ENCODE results near the gene TCF4.

Gene TCF4

GRCh38 chr18:55419947-55420664 is 167.9 kb downstream of the TCF4 start:
- CTCF ChIA-PET, result interaction anchor here (0.6 to 0.7 kb wide), 4 partner anchors 10 to 126 kb away, joined by 3 to 5 read pairs (median 3); no protein-coding TSS in a partner anchor
- Histone ChIP-seq H3K4me3 (ENCODE audit: low read depth, low read length) (no peak overlapping the region), H3K4me1 (ENCODE audit: control insufficient read depth, insufficient read depth, low read length) (peaks cover 18% of the 10 kb centered on the region; the same call in 1 of the 2 replicates), H3K36me3 (ENCODE audit: control insufficient read depth in 2 of 2, insufficient read depth in 1 of 2, low read length in 2 of 2) (no peaks in the 10 kb centered on the region), H3K9me3 (ENCODE audit: control insufficient read depth, insufficient read depth, low read depth, low read length) (no peaks in the 10 kb centered on the region), H3K27ac (ENCODE audit: extremely low read depth, low read depth, low read length) (no peak overlapping the region; the same call in 1 of the 2 replicates)
- POLR2A ChIA-PET, result no interaction called here
- TF ChIP-seq REST (tag by site-specific recombination; IDR thresholded peaks at IDR 0.05) (0 out of 2 replicates have a peak, but pooled peaks have one; percentile 44), ZBTB17 (tag by site-specific recombination; IDR thresholded peaks at IDR 0.05) (peak; percentile 27; the same call in 1 of the 2 replicates), ZNF645 (tag by site-specific recombination; IDR thresholded peaks at IDR 0.05) (no peak), PRDM6 (tag by site-specific recombination; IDR thresholded peaks at IDR 0.05) (peak; percentile 63)

- ChIA-PET CTCF (interaction anchor here (0.7 kb wide), 2 partner anchors 9 to 1157 kb away, joined by 3 read pairs; no protein-coding TSS in a partner anchor), POLR2A (no interaction called here)
- H3K9me3 ChIP-seq (ENCODE audit: control insufficient read depth, insufficient read depth, low read depth, low read length), result no peaks in the 10 kb centered on the region
- no peak overlapping the region for H3K4me3 ChIP-seq (ENCODE audit: low read depth, low read length)
- H3K4me1 ChIP-seq (ENCODE audit: control insufficient read depth, insufficient read depth, low read length), result peaks cover 18% of the 10 kb centered on the region; the same call in 1 of the 2 replicates
- no peaks in the 10 kb centered on the region for H3K36me3 ChIP-seq (ENCODE audit: control insufficient read depth in 2 of 2, insufficient read depth in 1 of 2, low read length in 2 of 2)
- no peak overlapping the region for H3K27ac ChIP-seq (ENCODE audit: extremely low read depth, low read depth, low read length)
- TF ChIP-seq SP7 (tag by site-specific recombination; IDR thresholded peaks at IDR 0.05) (no peak), ZEB2 (tag by site-specific recombination; IDR thresholded peaks at IDR 0.05) (no peak), ZBTB49 (tag by site-specific recombination; IDR thresholded peaks at IDR 0.05; ENCODE audit: low read depth) (no peak), ZNF37A (tag by site-specific recombination; IDR thresholded peaks at IDR 0.05) (no peak), ZNF626 (tag by site-specific recombination; IDR thresholded peaks at IDR 0.05) (no peak), ZNF350 (tag by site-specific recombination; IDR thresholded peaks at IDR 0.05) (no peak), ZBTB26 (tag by site-specific recombination; optimal IDR thresholded peaks at IDR 0.05) (no peak), ZNF776 (tag by site-specific recombination; IDR thresholded peaks at IDR 0.05; ENCODE audit: borderline replicate concordance) (no peak), PRDM4 (tag by site-specific recombination; IDR thresholded peaks at IDR 0.05) (no peak), ZNF560 (tag by site-specific recombination; IDR thresholded peaks at IDR 0.05; ENCODE audit: borderline replicate concordance) (no peak), ZNF394 (tag by site-specific recombination; IDR thresholded peaks at IDR 0.05; ENCODE audit: borderline replicate concordance) (no peak), ZNF132 (tag by site-specific recombination; IDR thresholded peaks at IDR 0.05; ENCODE audit: borderline replicate concordance) (no peak)
Observed at GRCh38 chr18:55419132-55419946, 168.7 kb downstream of the TCF4 start.
